ENCODE results near the gene DAZAP2.

Gene DAZAP2

GRCh38 chr12:51238510-51239334 is at the start of gene DAZAP2:
Gene DAZAP2 (plus strand): TSS chr12:51238826. CDS start chr12:51238908, 82 bp downstream.
- DNase-seq = peak; percentile 98

- DNase-seq = no peak
Observed at GRCh38 chr12:51189790-51190355, 48.8 kb upstream of the DAZAP2 start.

GRCh38 chr12:51190820-51191219 is 47.8 kb upstream of the DAZAP2 start:
- no peak for DNase-seq

GRCh38 chr12:51191516-51192283 is 46.9 kb upstream of the DAZAP2 start:
- no peak for DNase-seq

- DNase-seq = no peak
Observed at GRCh38 chr12:51192284-51192671, 46.3 kb upstream of the DAZAP2 start.

- DNase-seq = no peak
Observed at GRCh38 chr12:51195841-51196240, 42.8 kb upstream of the DAZAP2 start.

GRCh38 chr12:51196547-51196946 is 42.1 kb upstream of the DAZAP2 start:
- no peak for DNase-seq

- DNase-seq = no peak
Observed at GRCh38 chr12:51197736-51198567, 40.7 kb upstream of the DAZAP2 start.

GRCh38 chr12:51198568-51199365 is 39.9 kb upstream of the DAZAP2 start:
- no peak for DNase-seq

- DNase-seq = no peak
Observed at GRCh38 chr12:51199366-51199945, 39.2 kb upstream of the DAZAP2 start.

GRCh38 chr12:51200156-51200555 is 38.5 kb upstream of the DAZAP2 start:
- no peak for DNase-seq

GRCh38 chr12:51200806-51201205 is 37.8 kb upstream of the DAZAP2 start:
- DNase-seq = no peak

- DNase-seq = no peak
Observed at GRCh38 chr12:51202718-51203117, 35.9 kb upstream of the DAZAP2 start.

- DNase-seq = no peak
Observed at GRCh38 chr12:51205350-51205749, 33.3 kb upstream of the DAZAP2 start.

GRCh38 chr12:51208016-51208660 is 30.5 kb upstream of the DAZAP2 start:
- no peak for DNase-seq

- DNase-seq = no peak
Observed at GRCh38 chr12:51209259-51209658, 29.4 kb upstream of the DAZAP2 start.

- no peak for DNase-seq
Observed at GRCh38 chr12:51210690-51211395, 27.8 kb upstream of the DAZAP2 start.

GRCh38 chr12:51214895-51215294 is 23.7 kb upstream of the DAZAP2 start:
- no peak for DNase-seq

GRCh38 chr12:51216642-51217041 is 22.0 kb upstream of the DAZAP2 start:
- DNase-seq = peak; percentile 27

Measured in DMS53 (cell line).